ENCODE data around the gene AIMP1.

AIMP1 gene

GRCh38 chr4:106358899-106359298 is 42.5 kb downstream of the AIMP1 start:
- peak overlapping the region; percentile 33 for H3K9ac ChIP-seq (ENCODE audit: low read depth, low read length)
- H3K4me2 ChIP-seq (ENCODE audit: low read length): no peak overlapping the region
- H3K9me3 ChIP-seq (replicated peaks; ENCODE audit: low read length): no peaks in the 10 kb centered on the region
- H3K27me3 ChIP-seq (ENCODE audit: control insufficient read depth, insufficient read depth, low read length): no peaks in the 10 kb centered on the region
- H3K36me3 ChIP-seq (ENCODE audit: insufficient read depth, low read length): no peaks in the 10 kb centered on the region
- H3K4me1 ChIP-seq (ENCODE audit: control insufficient read depth, insufficient read depth, low read length): peaks cover 13% of the 10 kb centered on the region
- H3K4me3 ChIP-seq (ENCODE audit: low read length): no peak overlapping the region

- H3K4me1 ChIP-seq (ENCODE audit: control insufficient read depth, insufficient read depth, low read length): peaks cover 26% of the 10 kb centered on the region
These were observed 45.9 kb downstream of the AIMP1 start for GRCh38 chr4:106362086-106362825.

GRCh38 chr4:106364282-106364681 is 47.9 kb downstream of the AIMP1 start:
- no peaks in the 10 kb centered on the region for H3K36me3 ChIP-seq (ENCODE audit: insufficient read depth, low read length)
- H3K4me3 ChIP-seq (ENCODE audit: low read length): no peak overlapping the region

More at GRCh38 chr4:106362086-106362825, 45.9 kb downstream of the AIMP1 start:
- no peaks in the 10 kb centered on the region for H3K36me3 ChIP-seq (ENCODE audit: insufficient read depth, low read length)
- no peak overlapping the region for H3K4me2 ChIP-seq (ENCODE audit: low read length)
- no peaks in the 10 kb centered on the region for H3K27me3 ChIP-seq (ENCODE audit: control insufficient read depth, insufficient read depth, low read length)
- no peak overlapping the region for H3K4me3 ChIP-seq (ENCODE audit: low read length)
- H3K9ac ChIP-seq (ENCODE audit: low read depth, low read length): no peak overlapping the region
- no peaks in the 10 kb centered on the region for H3K9me3 ChIP-seq (replicated peaks; ENCODE audit: low read length)

DNA sequence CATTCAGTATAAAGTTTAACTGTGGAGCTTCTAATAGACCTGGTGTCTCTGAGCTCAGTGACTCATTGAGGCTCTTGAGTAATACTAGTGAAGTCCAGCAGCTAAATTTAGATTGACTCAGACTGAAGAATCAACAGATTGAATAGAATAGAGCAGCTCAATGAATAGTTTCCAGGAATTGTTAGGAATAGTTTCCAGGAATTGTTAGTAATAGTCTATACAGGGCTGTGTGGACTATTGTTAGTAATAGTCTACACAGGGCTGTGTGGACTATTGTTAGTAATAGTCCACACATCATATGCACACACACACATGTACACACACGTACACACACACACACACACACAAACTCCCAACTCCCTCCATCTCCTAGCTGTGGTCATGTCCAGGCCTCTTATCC is 49.3 kb downstream of the AIMP1 start:
- Histone ChIP-seq H3K4me2 (ENCODE audit: low read length) (peak overlapping the region; percentile 32), H3K4me1 (ENCODE audit: control insufficient read depth, insufficient read depth, low read length) (peaks cover 19% of the 10 kb centered on the region), H3K36me3 (ENCODE audit: insufficient read depth, low read length) (no peaks in the 10 kb centered on the region), H3K4me3 (ENCODE audit: low read length) (no peak overlapping the region), H3K9me3 (replicated peaks; ENCODE audit: low read length) (no peaks in the 10 kb centered on the region), H3K27me3 (ENCODE audit: control insufficient read depth, insufficient read depth, low read length) (no peaks in the 10 kb centered on the region), H3K9ac (ENCODE audit: low read depth, low read length) (no peak overlapping the region)

More at GRCh38 chr4:106364282-106364681, 47.9 kb downstream of the AIMP1 start:
- no peak overlapping the region for H3K4me2 ChIP-seq (ENCODE audit: low read length)
- no peaks in the 10 kb centered on the region for H3K27me3 ChIP-seq (ENCODE audit: control insufficient read depth, insufficient read depth, low read length)
- H3K9ac ChIP-seq (ENCODE audit: low read depth, low read length): no peak overlapping the region
- H3K9me3 ChIP-seq (replicated peaks; ENCODE audit: low read length): no peaks in the 10 kb centered on the region
- peaks cover 20% of the 10 kb centered on the region for H3K4me1 ChIP-seq (ENCODE audit: control insufficient read depth, insufficient read depth, low read length)

GRCh38 chr4:106366026-106366425 is 49.7 kb downstream of the AIMP1 start:
- H3K27me3 ChIP-seq (ENCODE audit: control insufficient read depth, insufficient read depth, low read length): no peaks in the 10 kb centered on the region
- no peaks in the 10 kb centered on the region for H3K9me3 ChIP-seq (replicated peaks; ENCODE audit: low read length)
- H3K4me1 ChIP-seq (ENCODE audit: control insufficient read depth, insufficient read depth, low read length): peaks cover 19% of the 10 kb centered on the region
- H3K4me3 ChIP-seq (ENCODE audit: low read length): no peak overlapping the region
- no peaks in the 10 kb centered on the region for H3K36me3 ChIP-seq (ENCODE audit: insufficient read depth, low read length)
- no peak overlapping the region for H3K9ac ChIP-seq (ENCODE audit: low read depth, low read length)
- peak overlapping the region; percentile 32 for H3K4me2 ChIP-seq (ENCODE audit: low read length)

- Histone ChIP-seq H3K9ac (ENCODE audit: low read depth, low read length) (no peak overlapping the region), H3K9me3 (replicated peaks; ENCODE audit: low read length) (no peaks in the 10 kb centered on the region), H3K27me3 (ENCODE audit: control insufficient read depth, insufficient read depth, low read length) (no peaks in the 10 kb centered on the region), H3K36me3 (ENCODE audit: insufficient read depth, low read length) (no peaks in the 10 kb centered on the region), H3K4me3 (ENCODE audit: low read length) (no peak overlapping the region), H3K4me2 (ENCODE audit: low read length) (no peak overlapping the region), H3K4me1 (ENCODE audit: control insufficient read depth, insufficient read depth, low read length) (peaks cover 19% of the 10 kb centered on the region)
These were observed 50.7 kb downstream of the AIMP1 start for GRCh38 chr4:106367072-106367471.

DNA sequence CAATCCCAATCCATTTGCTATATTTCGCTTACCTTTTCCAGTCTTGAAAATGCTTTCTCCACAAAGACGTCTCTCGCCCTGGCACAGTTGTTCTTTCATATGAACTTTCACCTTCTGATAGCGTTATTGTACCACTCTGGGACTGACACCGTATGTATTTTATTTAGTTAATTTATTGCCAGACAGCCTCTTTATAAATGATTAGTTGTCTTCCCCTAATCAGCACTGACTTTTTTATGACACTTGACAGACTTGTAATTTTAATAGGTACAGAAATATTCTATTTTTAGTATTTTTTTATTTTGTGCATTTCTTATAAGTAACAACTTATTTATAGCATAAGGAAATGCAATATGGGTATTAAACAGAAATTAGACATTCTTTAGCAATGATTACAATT is 52.3 kb downstream of the AIMP1 start, which contains the start of gene GIMD1:
Gene GIMD1, minus strand, starts transcription at position 101 of the 400 bp plus-strand sequence. CDS start 1,343 bp downstream, outside the sequence.
- Histone ChIP-seq H3K4me2 (ENCODE audit: low read length) (peak within 1 kb of the TSS; percentile 58), H3K4me1 (ENCODE audit: control insufficient read depth, insufficient read depth, low read length) (peaks cover 19% of the 10 kb centered on the region), H3K36me3 (ENCODE audit: insufficient read depth, low read length) (no peaks in the 10 kb centered on the region), H3K4me3 (ENCODE audit: low read length) (no peak within 1 kb of the TSS), H3K27me3 (ENCODE audit: control insufficient read depth, insufficient read depth, low read length) (no peaks in the 10 kb centered on the region), H3K9me3 (replicated peaks; ENCODE audit: low read length) (no peaks in the 10 kb centered on the region), H3K9ac (ENCODE audit: low read depth, low read length) (peak within 1 kb of the TSS; percentile 51)

DNA sequence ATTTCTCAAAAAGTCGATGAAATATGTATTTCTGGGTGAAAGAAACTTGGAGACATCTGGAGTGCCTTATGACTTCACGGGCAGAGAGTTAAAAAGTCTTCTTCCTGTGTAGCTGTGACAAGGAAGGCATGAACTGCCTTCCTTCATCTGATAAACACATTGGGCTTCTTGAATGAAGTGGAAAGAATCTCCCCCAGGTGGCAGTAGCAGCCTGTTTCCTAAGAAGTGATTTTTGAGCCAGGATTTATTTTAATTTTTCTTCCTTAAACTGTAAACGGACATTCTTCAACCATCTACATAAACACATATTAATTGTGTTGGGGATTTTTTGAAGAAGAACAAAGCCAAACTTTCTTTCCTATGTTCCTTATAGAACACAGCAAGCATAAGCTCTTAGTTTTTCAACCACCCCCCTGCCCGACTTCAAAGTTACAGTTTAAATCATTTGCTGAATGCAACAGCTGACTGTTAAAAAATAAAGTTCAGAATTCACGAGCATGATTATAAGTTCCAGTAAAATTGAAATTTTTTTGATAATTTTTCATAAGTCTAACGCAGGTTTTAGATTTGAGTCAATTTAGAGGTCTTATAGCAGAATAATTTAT is 53.2 kb downstream of the AIMP1 start:
- Histone ChIP-seq H3K9me3 (replicated peaks; ENCODE audit: low read length) (no peaks in the 10 kb centered on the region), H3K27me3 (ENCODE audit: control insufficient read depth, insufficient read depth, low read length) (no peaks in the 10 kb centered on the region), H3K4me2 (ENCODE audit: low read length) (peak overlapping the region; percentile 58), H3K9ac (ENCODE audit: low read depth, low read length) (peak overlapping the region; percentile 51), H3K4me1 (ENCODE audit: control insufficient read depth, insufficient read depth, low read length) (peaks cover 19% of the 10 kb centered on the region), H3K4me3 (ENCODE audit: low read length) (no peak overlapping the region), H3K36me3 (ENCODE audit: insufficient read depth, low read length) (no peaks in the 10 kb centered on the region)

GRCh38 chr4:106370214-106370613 is 53.9 kb downstream of the AIMP1 start:
- H3K36me3 ChIP-seq (ENCODE audit: insufficient read depth, low read length): no peaks in the 10 kb centered on the region
- H3K4me1 ChIP-seq (ENCODE audit: control insufficient read depth, insufficient read depth, low read length): peaks cover 15% of the 10 kb centered on the region
- H3K9ac ChIP-seq (ENCODE audit: low read depth, low read length): peak overlapping the region; percentile 51
- H3K27me3 ChIP-seq (ENCODE audit: control insufficient read depth, insufficient read depth, low read length): no peaks in the 10 kb centered on the region
- H3K4me3 ChIP-seq (ENCODE audit: low read length): no peak overlapping the region
- H3K9me3 ChIP-seq (replicated peaks; ENCODE audit: low read length): no peaks in the 10 kb centered on the region
- no peak overlapping the region for H3K4me2 ChIP-seq (ENCODE audit: low read length)

- Histone ChIP-seq H3K27me3 (ENCODE audit: control insufficient read depth, insufficient read depth, low read length) (no peaks in the 10 kb centered on the region), H3K9me3 (replicated peaks; ENCODE audit: low read length) (no peaks in the 10 kb centered on the region), H3K4me2 (ENCODE audit: low read length) (no peak overlapping the region), H3K9ac (ENCODE audit: low read depth, low read length) (no peak overlapping the region), H3K36me3 (ENCODE audit: insufficient read depth, low read length) (no peaks in the 10 kb centered on the region), H3K4me1 (ENCODE audit: control insufficient read depth, insufficient read depth, low read length) (peaks cover 7% of the 10 kb centered on the region), H3K4me3 (ENCODE audit: low read length) (no peak overlapping the region)
These were observed 54.8 kb downstream of the AIMP1 start for GRCh38 chr4:106371161-106371560.

DNA sequence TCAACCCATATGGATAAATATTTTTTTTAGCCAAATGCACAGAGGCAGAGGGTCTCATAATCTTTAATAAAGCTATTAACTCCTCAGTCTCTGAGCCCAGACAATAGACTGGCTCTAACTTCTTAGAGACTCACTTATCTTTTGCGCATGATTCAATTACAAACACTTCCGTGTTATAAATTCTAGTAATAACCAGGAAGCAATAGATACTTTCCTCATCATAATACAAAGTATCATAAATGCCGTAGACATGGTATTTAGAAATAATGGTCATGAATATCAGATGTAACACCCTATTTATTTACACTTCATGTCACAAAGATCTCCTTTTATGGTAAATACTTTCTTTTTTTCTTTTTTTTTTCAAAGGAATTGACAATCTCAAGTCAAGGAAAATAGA is 56.7 kb downstream of the AIMP1 start:
- no peaks in the 10 kb centered on the region for H3K27me3 ChIP-seq (ENCODE audit: control insufficient read depth, insufficient read depth, low read length)
- no peaks in the 10 kb centered on the region for H3K9me3 ChIP-seq (replicated peaks; ENCODE audit: low read length)
- no peaks in the 10 kb centered on the region for H3K36me3 ChIP-seq (ENCODE audit: insufficient read depth, low read length)
- H3K4me3 ChIP-seq (ENCODE audit: low read length): no peak overlapping the region
- no peak overlapping the region for H3K4me2 ChIP-seq (ENCODE audit: low read length)
- H3K4me1 ChIP-seq (ENCODE audit: control insufficient read depth, insufficient read depth, low read length): peaks cover 5% of the 10 kb centered on the region
- H3K9ac ChIP-seq (ENCODE audit: low read depth, low read length): no peak overlapping the region

GRCh38 chr4:106380179-106380578 is 63.8 kb downstream of the AIMP1 start:
- Histone ChIP-seq H3K4me1 (ENCODE audit: control insufficient read depth, insufficient read depth, low read length) (no peaks in the 10 kb centered on the region), H3K27me3 (ENCODE audit: control insufficient read depth, insufficient read depth, low read length) (no peaks in the 10 kb centered on the region), H3K9ac (ENCODE audit: low read depth, low read length) (no peak overlapping the region), H3K4me2 (ENCODE audit: low read length) (no peak overlapping the region), H3K36me3 (ENCODE audit: insufficient read depth, low read length) (no peaks in the 10 kb centered on the region), H3K9me3 (replicated peaks; ENCODE audit: low read length) (no peaks in the 10 kb centered on the region), H3K4me3 (ENCODE audit: low read length) (no peak overlapping the region)
